Natural killer cell (primary cell): ENCODE results near the gene KDSR. TPM values are rescaled to one million over a fixed set of nuclear protein-coding genes. Genes with fewer than 3 reads are reported as not detected.

Experiments used
- ATAC-seq, 3 donors: fragments of 150-1000 bp in 2 of 3; fragments of 200-7000 bp in 1 of 3; cut with Tn5 transposase; 1 replicate in 1 of 3; 2 replicates in 2 of 3; pipeline ENCODE4 v1.10.0; 2021; ENCODE audit warnings: mild to moderate bottlenecking in 2 of 3, moderate library complexity in 2 of 3
- DNase-seq, 2 donors: peaks; one replicate each; pipeline versions ENCODE4 v3.0.0 to v3.0.0-alpha.2; 2013 to 2021; ENCODE audit warnings: mixed read lengths in 1 of 2
- H3K27ac ChIP-seq: one replicate; pipeline ENCODE4 v1.5.1; 2013; ENCODE audit warnings: mild to moderate bottlenecking, low read length
- H3K27me3 ChIP-seq: one replicate; pipeline ENCODE4 v1.6.1; 2013; ENCODE audit warnings: low read length; ENCODE audit not compliant: control insufficient read depth, insufficient read depth
- H3K36me3 ChIP-seq: one replicate; pipeline ENCODE4 v1.6.1; 2013; ENCODE audit warnings: low read length; ENCODE audit not compliant: control insufficient read depth, insufficient read depth
- H3K4me1 ChIP-seq: one replicate; pipeline ENCODE4 v1.6.1; 2013; ENCODE audit warnings: low read length; ENCODE audit not compliant: control insufficient read depth, insufficient read depth
- H3K4me3 ChIP-seq: one replicate; pipeline ENCODE4 v1.5.1; 2013; ENCODE audit warnings: low read length
- H3K9me3 ChIP-seq: one replicate; pipeline ENCODE4 v1.6.1; 2013; ENCODE audit warnings: low read length; ENCODE audit not compliant: control insufficient read depth, insufficient read depth
- H3K27ac Mint-ChIP-seq, 2 donors: one replicate each; pipeline ENCODE4 v1.8.0; 2022; ENCODE audit warnings: mild to moderate bottlenecking in 2 of 2, mixed read lengths in 2 of 2, moderate library complexity in 1 of 2
- H3K27me3 Mint-ChIP-seq, 2 donors: one replicate each; pipeline ENCODE4 v1.8.0; 2022; ENCODE audit warnings: low read depth in 2 of 2, mixed read lengths in 2 of 2
- H3K36me3 Mint-ChIP-seq: one replicate; pipeline ENCODE4 v1.8.0; 2022; ENCODE audit warnings: mixed read lengths
- H3K4me1 Mint-ChIP-seq, 2 donors: one replicate each; pipeline ENCODE4 v1.8.0; 2022; ENCODE audit warnings: mixed read lengths in 2 of 2
- H3K4me3 Mint-ChIP-seq: one replicate; pipeline ENCODE4 v1.8.0; 2022; ENCODE audit warnings: mild to moderate bottlenecking, moderate library complexity, mixed read lengths
- H3K9me3 Mint-ChIP-seq, 2 donors: one replicate each; pipeline ENCODE4 v1.8.0; 2022; ENCODE audit warnings: mixed read lengths in 2 of 2
- WGBS: methylation state at CpG from one replicate; pipeline ENCODE4 v1.1.7; 2013; ENCODE audit warnings: missing lambda C conversion rate; ENCODE audit not compliant: insufficient coverage; 5-methylcytosine and 5-hydroxymethylcytosine counted together
- intact Hi-C: fragments of 100-400 bp; cut with micrococcal nuclease; formaldehyde crosslinking; loops from one replicate; pipeline ENCODE4 v1.14.2; 2022
- total RNA-seq, 4 donors: library from RNA; stranded (reverse); fragments of 120-200 nt in 1 of 4; gene quantifications; one replicate each; pipeline versions ENCODE4 v1.2.3 to v1.2.4, GENCODE V29; 2013 to 2022
- TF ChIP-seq, protein P1 (sequence below): fragments of 200-600 bp; IDR thresholded peaks from one replicate; pipeline ENCODE4 v1.8.0; 2022; ENCODE audit warnings: antibody characterized with exemption

The KDSR gene
- total RNA-seq, 3 donors from 2014 or later (not counting 1 experiment from before 2014, with no cell fraction given): 11.1 to 15.1 (median 11.6) TPM

- H3K9me3 Mint-ChIP-seq: no peaks in the 10 kb centered on the region
- TF ChIP-seq, protein P1, sequence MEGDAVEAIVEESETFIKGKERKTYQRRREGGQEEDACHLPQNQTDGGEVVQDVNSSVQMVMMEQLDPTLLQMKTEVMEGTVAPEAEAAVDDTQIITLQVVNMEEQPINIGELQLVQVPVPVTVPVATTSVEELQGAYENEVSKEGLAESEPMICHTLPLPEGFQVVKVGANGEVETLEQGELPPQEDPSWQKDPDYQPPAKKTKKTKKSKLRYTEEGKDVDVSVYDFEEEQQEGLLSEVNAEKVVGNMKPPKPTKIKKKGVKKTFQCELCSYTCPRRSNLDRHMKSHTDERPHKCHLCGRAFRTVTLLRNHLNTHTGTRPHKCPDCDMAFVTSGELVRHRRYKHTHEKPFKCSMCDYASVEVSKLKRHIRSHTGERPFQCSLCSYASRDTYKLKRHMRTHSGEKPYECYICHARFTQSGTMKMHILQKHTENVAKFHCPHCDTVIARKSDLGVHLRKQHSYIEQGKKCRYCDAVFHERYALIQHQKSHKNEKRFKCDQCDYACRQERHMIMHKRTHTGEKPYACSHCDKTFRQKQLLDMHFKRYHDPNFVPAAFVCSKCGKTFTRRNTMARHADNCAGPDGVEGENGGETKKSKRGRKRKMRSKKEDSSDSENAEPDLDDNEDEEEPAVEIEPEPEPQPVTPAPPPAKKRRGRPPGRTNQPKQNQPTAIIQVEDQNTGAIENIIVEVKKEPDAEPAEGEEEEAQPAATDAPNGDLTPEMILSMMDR: no peak
- Histone ChIP-seq H3K4me1 (peaks cover 11% of the 10 kb centered on the region), H3K27me3 (no peaks in the 10 kb centered on the region), H3K9me3 (no peaks in the 10 kb centered on the region), H3K27ac (no peak overlapping the region), H3K4me3 (no peak overlapping the region), H3K36me3 (peaks cover 2% of the 10 kb centered on the region)
- H3K27me3 Mint-ChIP-seq: no peaks in the 10 kb centered on the region
- WGBS: 43% methylated on average over 5 of the region's 5 CpGs
- intact Hi-C loops: no loop called here
- ATAC-seq (no peak), DNase-seq (peak in 1 of 2 donors; percentile 64)
- no peaks in the 10 kb centered on the region for H3K36me3 Mint-ChIP-seq
- peak overlapping the region in 1 of 2 donors; percentile 71 for H3K27ac Mint-ChIP-seq
- peaks cover 66 to 77% of the 10 kb centered on the region in 2 donors for H3K4me1 Mint-ChIP-seq
- no peak overlapping the region for H3K4me3 Mint-ChIP-seq
Observed at GRCh38 chr18:63309422-63309821, 57.6 kb downstream of the KDSR start.

DNA sequence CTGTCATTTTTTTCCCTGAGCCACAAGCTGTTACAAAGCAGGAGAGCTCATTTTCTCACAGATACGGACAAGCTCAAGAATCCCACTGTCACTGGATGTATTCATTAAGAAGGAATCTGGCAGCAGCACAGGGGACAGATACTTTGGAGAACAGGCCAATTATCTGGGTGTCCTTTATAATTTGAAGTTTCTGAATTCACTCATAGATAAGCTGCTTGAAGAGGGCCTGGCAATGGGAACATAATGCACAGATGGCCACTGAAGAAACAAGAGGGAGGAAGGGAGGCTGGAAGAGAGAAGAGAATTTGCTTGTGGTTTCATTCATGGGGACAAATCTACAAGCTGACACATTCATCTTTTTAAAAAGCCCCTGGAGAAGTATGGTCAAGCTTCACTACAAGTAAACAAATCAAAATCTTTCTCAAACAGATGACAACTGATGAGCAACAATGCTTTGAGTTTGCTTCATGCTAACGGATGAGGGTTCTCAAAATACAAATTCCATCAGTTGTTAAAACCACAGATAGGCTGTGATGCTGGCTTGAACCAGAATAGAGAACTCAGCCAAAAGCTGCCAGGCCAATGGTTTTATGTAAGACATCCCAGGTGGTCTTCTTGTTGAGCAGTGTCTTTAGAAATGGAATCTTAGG lies 59.3 kb downstream of the KDSR start:
- no peaks in the 10 kb centered on the region for H3K27me3 Mint-ChIP-seq
- Histone ChIP-seq H3K4me3 (no peak overlapping the region), H3K27ac (no peak overlapping the region), H3K36me3 (peaks cover 2% of the 10 kb centered on the region), H3K4me1 (peaks cover 11% of the 10 kb centered on the region), H3K27me3 (no peaks in the 10 kb centered on the region), H3K9me3 (no peaks in the 10 kb centered on the region)
- H3K36me3 Mint-ChIP-seq: no peaks in the 10 kb centered on the region
- ATAC-seq (peak in 2 of 3 donors; percentile 5 to 36), DNase-seq (no peak)
- H3K9me3 Mint-ChIP-seq: no peaks in the 10 kb centered on the region
- H3K4me1 Mint-ChIP-seq: peaks cover 66 to 74% of the 10 kb centered on the region in 2 donors
- intact Hi-C loops: no loop called here
- no peak overlapping the region for H3K4me3 Mint-ChIP-seq
- 75% methylated on average over 2 of the region's 2 CpGs for WGBS
- TF ChIP-seq, protein P1: no peak
- peak overlapping the region; percentile 22 to 33 for H3K27ac Mint-ChIP-seq

GRCh38 chr18:63306819-63307550 lies 60.0 kb downstream of the KDSR start:
- no peaks in the 10 kb centered on the region for H3K36me3 Mint-ChIP-seq
- DNase-seq: no peak
- H3K27me3 Mint-ChIP-seq: no peaks in the 10 kb centered on the region
- H3K4me1 ChIP-seq: peaks cover 12% of the 10 kb centered on the region
- TF ChIP-seq, protein P1: no peak
- intact Hi-C loops: no loop called here
- no peak overlapping the region for H3K4me3 ChIP-seq
- peaks cover 68 to 74% of the 10 kb centered on the region in 2 donors for H3K4me1 Mint-ChIP-seq
- no peak overlapping the region for H3K27ac ChIP-seq
- peaks cover 2% of the 10 kb centered on the region for H3K36me3 ChIP-seq
- 80% methylated on average over 5 of the region's 7 CpGs for WGBS
- H3K4me3 Mint-ChIP-seq: no peak overlapping the region
- H3K27me3 ChIP-seq: no peaks in the 10 kb centered on the region
- no peaks in the 10 kb centered on the region for H3K9me3 ChIP-seq
- H3K27ac Mint-ChIP-seq: peak overlapping the region; percentile 22 to 46
- ATAC-seq: no peak
- no peaks in the 10 kb centered on the region for H3K9me3 Mint-ChIP-seq
